ENCODE results near the gene ADGRA1.

Gene ADGRA1

DNA sequence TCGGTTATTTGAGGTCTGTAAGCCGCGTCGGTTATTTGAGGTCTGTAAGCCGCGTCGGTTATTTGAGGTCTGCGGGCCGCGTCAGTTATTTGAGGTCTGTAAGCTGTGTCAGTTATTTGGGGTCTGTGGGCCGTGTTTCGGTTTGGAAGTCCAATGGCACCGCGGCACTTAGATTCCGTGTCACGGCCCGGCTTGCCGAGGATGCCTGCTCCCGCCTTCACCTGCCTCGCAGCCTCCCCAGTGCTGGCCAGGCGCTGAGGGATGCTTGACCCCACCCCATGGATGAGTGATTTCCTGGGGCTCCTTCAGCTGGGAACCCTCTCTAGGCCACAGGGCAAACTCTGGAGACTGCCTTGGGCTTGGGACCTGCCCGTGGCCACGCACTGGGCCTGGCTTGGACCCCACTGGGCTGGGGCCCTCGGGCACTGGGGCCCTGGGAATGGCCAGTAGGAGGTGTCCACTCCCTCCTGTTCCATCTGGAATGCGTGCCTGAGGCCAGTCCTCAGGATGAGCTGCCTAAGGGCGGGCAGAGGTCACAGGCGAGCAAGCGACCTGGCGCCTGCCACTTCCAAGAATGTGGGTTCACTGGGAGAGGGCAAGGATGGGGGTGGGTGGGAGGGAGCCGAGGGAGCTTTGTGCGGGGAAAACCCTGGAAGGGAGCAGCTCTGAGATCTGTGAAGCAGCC is 25.6 kb downstream of the ADGRA1 start:
- DNase-seq (ENCODE audit: low spot score): no peak

DNA sequence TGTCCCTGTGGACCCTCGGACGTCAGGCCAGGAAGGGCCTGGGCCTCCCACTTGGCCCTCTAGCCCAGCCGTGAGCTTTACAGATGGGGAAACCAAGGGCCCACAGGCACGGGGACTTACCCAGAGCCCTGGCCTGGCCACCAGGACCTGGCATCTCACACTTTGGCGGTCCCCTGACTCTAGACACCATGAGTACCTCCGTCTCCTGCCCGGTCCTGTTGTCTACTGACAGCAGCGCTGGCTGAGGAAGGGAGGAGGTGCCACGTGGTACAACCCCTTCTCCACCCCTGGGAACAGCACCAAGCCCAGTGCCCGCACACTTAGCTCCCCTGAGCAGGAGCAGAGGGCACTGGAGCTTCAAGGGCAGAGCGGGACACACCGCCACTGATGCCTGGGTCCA is 26.1 kb downstream of the ADGRA1 start:
- no peak for DNase-seq (ENCODE audit: low spot score)

DNA sequence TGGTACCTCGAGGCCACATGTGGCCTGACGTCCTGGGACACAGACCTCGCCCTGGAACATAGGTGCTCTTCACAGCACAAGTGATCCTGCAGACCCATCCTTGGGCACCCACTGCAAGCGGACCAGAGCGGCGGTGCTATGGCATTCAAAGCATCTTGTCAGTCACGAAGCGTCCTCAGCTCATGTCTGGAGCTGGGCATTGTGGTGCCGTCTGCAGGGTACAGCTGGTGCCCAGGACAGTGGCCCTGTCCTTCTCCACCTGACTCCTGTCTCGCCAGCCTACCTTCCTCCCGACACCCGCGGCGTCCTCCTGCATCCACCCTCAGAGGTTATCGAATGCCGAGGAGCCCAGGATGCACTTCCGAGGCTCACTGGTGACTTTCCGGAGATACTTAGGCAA is 26.5 kb downstream of the ADGRA1 start:
- DNase-seq (ENCODE audit: low spot score): no peak

GRCh38 chr10:133114726-133115452 is 27.2 kb downstream of the ADGRA1 start:
- DNase-seq (ENCODE audit: low spot score): no peak

DNA sequence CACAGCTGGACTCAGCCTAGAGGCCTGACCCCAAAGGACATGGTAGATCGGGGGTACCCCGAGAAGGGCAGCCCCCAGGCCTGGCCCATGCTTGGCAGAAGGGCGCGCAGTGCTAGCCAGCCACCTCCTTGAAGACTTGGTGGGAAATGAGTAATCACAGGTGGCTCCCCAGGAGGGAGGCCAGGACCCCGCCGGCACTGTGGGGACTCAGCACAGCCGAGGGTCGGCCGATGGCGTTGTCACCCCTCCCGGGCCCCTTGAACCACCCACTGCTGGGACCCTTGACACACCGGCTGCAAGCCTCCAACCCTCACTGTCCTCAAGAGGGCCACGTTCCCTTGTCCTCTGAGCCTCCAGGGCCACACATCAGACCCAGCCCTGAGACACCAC is 27.7 kb downstream of the ADGRA1 start:
- no peak for DNase-seq (ENCODE audit: low spot score)

DNA sequence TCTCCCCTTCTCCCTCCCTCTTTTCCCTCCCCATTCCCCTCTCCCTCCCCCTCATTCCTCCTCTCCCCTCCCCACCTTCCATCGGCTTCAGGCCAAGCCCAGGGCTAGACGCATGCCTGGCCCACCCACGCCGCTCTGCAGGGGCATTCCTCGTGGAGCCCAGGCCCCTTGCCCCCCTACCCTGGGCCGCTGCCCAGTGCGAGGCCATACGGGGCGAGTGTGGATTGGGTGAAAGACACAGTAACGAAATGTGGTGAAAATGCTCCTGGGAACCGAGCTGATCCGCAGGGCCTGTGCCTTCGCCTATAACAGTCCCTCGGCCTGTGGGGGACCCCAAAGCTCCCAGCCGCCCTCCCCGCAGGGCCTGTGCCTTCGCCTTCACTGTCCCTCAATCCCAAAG is 28.3 kb downstream of the ADGRA1 start:
- no peak for DNase-seq (ENCODE audit: low spot score)

- DNase-seq (ENCODE audit: low spot score): no peak
Measured at GRCh38 chr10:133116455-133116854, 28.7 kb downstream of the ADGRA1 start.

DNA sequence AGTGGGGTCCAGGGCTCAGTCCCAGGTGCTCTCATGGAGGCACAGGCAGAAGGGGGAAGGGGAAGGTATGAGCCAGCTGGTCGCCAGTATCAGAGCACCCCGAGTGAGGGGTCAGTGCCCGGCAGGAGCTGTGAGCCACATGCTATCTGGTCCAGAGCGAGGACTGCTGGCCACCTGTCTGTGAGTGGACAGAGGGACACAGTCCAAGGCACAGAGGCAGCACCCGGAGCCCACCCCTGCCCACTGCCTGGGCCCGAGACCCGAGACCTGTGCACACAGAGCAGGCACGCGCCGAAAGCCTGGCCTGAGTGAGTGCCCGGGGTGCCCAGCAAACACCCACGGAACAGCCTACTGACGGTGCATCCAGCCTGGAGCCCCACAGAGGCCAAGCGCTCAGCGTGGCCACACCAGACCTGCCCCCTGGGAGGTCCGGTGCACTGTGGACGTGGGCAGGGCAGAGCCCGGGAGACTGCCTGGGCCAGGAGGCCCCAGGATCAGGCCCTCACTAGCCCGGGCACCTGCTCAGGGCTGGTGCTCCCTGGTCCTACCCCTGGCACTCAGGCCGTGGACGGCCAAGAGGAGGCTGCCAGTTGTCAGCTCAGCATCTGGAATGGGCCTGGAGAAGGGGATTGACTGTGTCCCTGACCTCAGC is 29.4 kb downstream of the ADGRA1 start:
- no peak for DNase-seq (ENCODE audit: low spot score)

DNA sequence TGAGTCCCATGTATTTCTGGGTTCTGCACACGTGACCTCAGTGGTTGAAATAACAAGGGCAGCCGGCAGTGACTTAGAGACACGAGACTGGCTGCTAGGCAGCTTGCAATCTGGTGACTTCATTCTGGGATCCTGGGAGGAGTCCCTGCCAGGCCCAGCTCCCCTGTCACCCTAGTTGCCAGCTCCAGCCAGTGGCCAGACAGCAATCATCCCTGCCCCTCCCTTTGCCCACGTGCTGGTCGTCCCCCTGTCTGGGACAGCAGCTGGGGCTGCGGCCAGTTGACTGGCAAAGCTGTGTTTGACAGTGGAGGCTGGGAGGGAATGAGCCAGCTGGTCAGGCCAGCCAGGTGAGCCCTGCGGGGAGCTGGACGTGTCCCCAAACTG is 30.0 kb downstream of the ADGRA1 start:
- DNase-seq (ENCODE audit: low spot score): no peak

- DNase-seq (ENCODE audit: low spot score): no peak
Measured at GRCh38 chr10:133121479-133121878, 33.8 kb downstream of the ADGRA1 start.

DNA sequence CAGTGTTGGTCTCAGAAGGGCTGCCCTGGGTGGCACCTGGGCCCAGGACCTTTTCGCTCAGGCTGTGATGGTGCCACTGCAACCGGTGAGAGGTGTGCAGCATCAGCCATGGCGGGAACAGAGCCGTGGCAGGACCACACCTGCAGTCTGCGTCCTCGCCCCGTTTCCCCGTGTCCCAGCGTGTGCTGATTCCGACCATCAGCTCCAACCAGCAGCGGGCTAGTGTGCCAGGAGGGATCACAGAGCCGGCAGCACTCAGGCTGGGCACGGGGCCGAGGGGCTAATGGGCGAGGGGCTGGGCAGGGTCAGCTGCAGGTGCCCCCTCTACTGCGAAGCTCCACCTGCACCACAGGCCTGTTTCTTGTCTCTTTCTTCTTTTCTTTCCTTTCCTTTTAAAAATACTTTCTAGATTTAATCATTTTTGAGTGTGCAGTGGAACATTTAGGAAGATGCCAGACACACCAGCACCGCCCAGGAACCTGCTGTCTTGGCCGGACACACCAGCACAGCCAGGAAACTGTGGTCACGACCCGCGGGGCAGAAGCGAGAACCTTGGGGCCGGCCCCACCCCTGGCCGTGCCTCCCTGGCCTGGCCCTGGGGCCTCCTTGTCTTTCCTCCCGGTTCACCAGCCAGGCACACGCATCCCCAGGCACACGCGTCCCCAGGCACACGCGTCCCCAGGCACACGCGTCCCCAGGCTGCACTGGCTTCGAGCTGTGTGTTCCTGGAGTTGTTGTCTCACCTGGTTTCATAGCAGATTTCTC is 34.6 kb downstream of the ADGRA1 start:
- no peak for DNase-seq (ENCODE audit: low spot score)

DNA sequence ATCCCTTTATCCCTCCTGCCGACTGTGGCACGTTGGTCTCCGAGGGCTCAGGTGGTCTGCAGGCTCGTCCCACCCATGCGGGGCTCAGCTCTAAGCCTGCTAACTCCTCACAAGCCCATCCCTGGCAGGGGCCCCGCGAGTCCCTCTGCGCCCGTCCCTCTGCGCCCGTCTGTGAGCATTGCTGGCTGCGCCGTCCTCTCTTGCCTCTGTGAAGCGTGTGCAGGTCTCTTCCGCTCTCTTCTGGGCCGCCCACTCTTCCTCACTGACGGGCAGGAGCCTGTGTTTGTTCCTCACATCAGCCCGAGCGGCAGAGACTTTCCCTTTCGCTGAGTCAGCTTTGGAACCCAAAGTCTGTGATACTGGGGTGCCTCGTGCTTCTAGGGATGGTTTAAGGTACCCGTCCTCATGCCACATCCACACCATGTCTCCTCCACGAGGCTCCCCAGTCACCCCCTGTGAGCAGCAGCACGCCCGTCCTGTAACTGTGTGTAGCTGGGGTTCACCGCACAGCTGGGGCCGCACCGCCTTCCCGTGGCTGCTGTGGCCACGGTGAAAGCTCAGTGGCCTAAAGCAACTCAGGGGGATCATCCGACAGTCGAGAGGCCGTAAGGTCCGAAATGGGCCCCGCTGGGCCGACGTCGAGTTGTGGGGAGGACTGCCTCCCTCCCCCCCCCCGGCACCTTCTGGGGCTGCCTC is 35.5 kb downstream of the ADGRA1 start:
- no peak for DNase-seq (ENCODE audit: low spot score)

GRCh38 chr10:133123746-133124356 is 36.1 kb downstream of the ADGRA1 start:
- no peak for DNase-seq (ENCODE audit: low spot score)

DNA sequence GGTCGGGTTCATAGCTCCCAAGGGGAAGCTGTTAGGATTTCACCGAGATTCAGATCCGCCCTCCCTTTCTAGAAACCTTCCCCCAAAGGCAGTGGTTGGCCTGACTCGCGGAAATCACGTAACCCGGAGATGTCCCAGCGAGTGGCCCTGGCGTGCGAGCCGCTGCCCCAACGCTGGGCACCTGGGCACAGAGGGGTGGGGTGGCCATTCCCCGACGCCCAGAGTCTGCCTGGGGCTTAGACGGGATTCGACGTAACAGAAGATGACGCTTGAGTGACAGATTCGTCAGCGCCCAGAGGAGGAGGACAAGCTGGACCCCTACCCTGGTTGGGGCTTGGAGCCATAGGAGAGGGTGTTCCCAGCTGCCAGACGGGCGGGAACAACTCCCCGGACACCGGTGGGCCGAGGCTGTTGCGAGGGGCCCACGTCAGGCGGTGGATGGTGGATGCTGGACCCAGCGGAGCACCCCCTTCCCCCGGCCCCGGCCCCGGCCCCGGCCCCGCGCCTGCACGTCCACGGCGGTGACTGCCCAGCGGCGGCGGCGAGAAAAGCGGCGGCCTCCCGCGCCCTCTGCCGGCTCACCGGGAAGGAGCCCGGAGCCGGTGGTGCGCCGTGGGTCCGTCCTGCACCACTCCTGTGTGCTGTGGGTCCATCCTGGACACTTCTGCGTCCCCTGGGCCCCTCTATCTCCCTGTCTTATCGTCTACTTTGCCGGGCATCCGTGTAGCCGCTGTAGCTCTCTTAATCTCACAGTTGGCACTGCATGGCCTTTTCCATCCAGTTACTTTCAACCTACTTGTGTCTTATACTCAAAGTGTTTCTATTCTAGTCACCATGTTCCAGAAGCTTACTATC is 36.9 kb downstream of the ADGRA1 start:
- no peak for DNase-seq (ENCODE audit: low spot score)

DNA sequence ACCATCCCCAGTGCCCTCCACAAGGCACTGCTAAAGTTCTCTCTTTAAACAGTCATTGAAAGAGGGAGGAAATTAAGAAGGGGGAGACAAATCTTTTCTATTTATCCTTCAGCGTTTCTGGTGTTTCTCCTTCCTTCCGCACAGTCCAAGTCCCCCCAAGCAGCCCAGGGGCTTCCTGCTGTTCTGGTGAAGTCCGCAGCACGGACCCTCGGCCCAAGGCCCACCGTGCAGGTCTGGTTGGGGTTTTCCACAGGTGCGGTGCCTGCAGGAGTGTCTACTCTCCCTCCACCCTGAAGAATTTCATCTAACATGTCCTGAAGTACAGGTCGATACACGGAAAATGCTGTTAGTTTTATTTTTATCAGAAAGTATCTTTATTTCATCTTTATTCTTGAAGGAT is 38.2 kb downstream of the ADGRA1 start:
- no peak for DNase-seq (ENCODE audit: low spot score)

DNA sequence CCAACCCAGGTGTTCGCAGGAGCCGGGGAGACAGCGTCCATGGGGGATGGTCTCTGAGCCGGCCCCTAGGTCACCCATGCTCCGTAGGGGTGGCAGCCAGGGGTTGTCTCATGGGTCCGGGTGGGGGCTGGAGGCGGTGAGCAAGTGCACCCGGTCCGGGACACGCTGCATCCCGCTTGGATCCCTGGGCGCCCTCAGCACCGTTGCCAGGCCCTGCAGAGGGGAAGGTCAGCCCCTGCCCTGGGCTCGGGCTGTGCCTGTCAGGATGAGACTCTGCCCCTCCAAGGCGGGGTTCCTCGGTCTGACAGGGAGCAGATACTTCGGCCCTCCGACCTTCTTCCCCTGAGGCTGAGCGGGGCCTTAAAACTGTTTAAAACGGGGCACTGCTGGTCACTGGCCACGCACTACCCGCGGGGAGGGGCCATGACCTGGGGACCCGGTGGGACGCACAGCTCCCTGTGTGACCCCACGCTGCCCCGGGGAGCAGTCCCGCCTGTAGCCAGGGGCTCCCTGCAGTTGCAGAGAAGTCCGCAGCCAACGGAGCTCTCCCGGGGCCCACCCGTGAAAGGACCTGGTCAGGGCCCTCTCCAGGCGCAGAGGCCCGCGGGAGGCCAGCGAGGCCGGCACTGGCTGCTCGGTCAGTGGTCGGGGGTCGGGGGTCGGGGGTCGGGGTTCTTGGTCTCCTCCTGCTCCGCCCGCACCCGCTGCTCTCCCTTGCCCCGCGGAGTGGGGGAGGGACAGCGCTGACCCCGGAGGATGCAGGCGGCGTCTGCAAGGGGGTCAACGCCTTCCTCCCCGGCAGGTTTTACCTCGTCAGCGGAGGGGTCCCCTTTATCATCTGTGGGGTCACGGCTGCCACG is 38.9 kb downstream of the ADGRA1 start:
- no peak for DNase-seq (ENCODE audit: low spot score)

DNA sequence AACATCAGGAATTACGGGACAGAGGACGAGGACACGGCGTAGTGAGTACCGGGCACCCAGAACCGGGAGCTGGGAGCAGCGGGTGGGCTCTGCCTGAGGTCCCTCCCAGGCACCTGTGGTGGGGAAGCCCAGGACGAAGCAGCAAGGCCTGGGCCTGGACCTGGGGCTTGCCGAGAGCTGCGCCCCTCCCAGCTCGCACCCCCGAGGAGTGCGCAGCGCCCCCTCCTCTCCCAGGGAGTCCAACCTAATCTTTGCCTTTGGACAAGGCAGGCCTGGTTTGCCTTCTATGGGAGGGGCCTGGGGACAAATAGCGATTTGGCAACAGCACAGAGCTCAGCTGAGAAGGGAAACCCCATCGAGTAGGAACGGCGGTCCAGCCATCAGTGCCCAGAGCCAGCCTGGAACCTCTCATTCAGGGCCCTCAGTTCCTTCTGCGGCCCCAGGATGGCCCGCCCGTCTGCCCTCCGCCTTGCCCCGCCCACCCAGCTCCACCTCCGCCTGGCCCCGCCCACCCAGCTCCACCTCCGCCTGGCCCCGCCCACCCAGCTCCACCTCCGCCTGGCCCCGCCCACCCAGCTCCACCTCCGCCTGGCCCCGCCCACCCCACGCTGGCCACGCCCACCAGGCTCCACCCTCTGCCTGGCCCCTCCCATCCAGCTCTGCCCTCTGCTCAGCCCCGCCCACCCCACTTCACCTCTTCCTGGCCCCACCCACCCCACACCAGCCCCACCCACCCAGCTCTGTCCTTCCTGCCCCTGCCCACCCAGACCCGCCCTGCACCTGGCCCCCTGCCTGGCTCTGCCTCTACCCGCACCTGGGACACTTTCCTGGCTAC is 39.8 kb downstream of the ADGRA1 start:
- no peak for DNase-seq (ENCODE audit: low spot score)

Data from putamen (tissue), 1 donor.